MM.1S (cell line): ENCODE results near the gene DBNDD1.

Source experiments
- DNase-seq: peaks from one replicate; pipeline ENCODE4 v3.0.0-alpha.2; 2015
- H2AFZ ChIP-seq: fragments of 300-600 bp; sonication (generic); 2 replicates; pipeline ENCODE4 v1.6.0; 2016; ENCODE audit warnings: antibody characterized with exemption, low read length
- H3F3A ChIP-seq: fragments of 300-600 bp; sonication (generic); 2 replicates; pipeline ENCODE4 v1.6.1; 2016; ENCODE audit warnings: mild to moderate bottlenecking, antibody characterized with exemption, low read length, moderate library complexity, mixed read lengths; ENCODE audit not compliant: insufficient read depth
- H3K27ac ChIP-seq: fragments of 300-600 bp; sonication (generic); 2 replicates; pipeline ENCODE4 v1.5.1; 2016; ENCODE audit warnings: mild to moderate bottlenecking, low read length
- H3K27me3 ChIP-seq: fragments of 300-600 bp; sonication (generic); replicated peaks from 2 replicates; pipeline ENCODE4 v1.6.0; 2016; ENCODE audit warnings: low read length; ENCODE audit not compliant: insufficient read depth
- H3K36me3 ChIP-seq: fragments of 300-600 bp; sonication (generic); replicated peaks from 2 replicates; pipeline ENCODE4 v1.6.1; 2016; ENCODE audit warnings: mild to moderate bottlenecking, low read length, mixed read lengths; ENCODE audit not compliant: insufficient read depth
- H3K4me1 ChIP-seq: fragments of 300-600 bp; sonication (generic); 2 replicates; pipeline ENCODE4 v1.6.1; 2016; ENCODE audit warnings: low read length, mixed read lengths
- H3K4me2 ChIP-seq: fragments of 300-600 bp; sonication (generic); 2 replicates; pipeline ENCODE4 v1.6.0; 2016; ENCODE audit warnings: low read depth, low read length
- H3K4me3 ChIP-seq: fragments of 300-600 bp; sonication (generic); 2 replicates; pipeline ENCODE4 v1.5.1; 2016; ENCODE audit warnings: low read length, mixed read lengths
- H3K79me2 ChIP-seq: fragments of 300-600 bp; sonication (generic); 2 replicates; pipeline ENCODE4 v1.6.1; 2016; ENCODE audit warnings: mixed run types, low read length, mixed read lengths
- H3K9ac ChIP-seq: fragments of 300-600 bp; sonication (generic); 2 replicates; pipeline ENCODE4 v1.6.1; 2016; ENCODE audit warnings: low read length, mixed read lengths
- H3K9me2 ChIP-seq: fragments of 300-600 bp; sonication (generic); replicated peaks from 2 replicates; pipeline ENCODE4 v1.6.1; 2016; ENCODE audit warnings: mild to moderate bottlenecking, low read length, mixed read lengths; ENCODE audit not compliant: insufficient read depth
- H3K9me3 ChIP-seq: fragments of 300-600 bp; sonication (generic); replicated peaks from 2 replicates; pipeline ENCODE4 v1.6.1; 2016; ENCODE audit warnings: mild to moderate bottlenecking, low read length, mixed read lengths; ENCODE audit not compliant: insufficient read depth
- H4K20me1 ChIP-seq: fragments of 300-600 bp; sonication (generic); 2 replicates; pipeline ENCODE4 v1.6.1; 2016; ENCODE audit warnings: mild to moderate bottlenecking, low read length, moderate library complexity, mixed read lengths; ENCODE audit not compliant: insufficient read depth
- EZH2 ChIP-seq: fragments of 300-600 bp; sonication (generic); optimal IDR thresholded peaks from 2 replicates; pipeline ENCODE3; 2017; ENCODE audit warnings: low read depth, mild to moderate bottlenecking, antibody characterized with exemption, low read length, mixed read lengths
- EZH2phosphoT487 ChIP-seq: fragments of 300-600 bp; sonication (generic); IDR thresholded peaks from 2 replicates; pipeline ENCODE4 v1.6.1; 2018; ENCODE audit warnings: antibody characterized with exemption, low read length
- TF ChIP-seq, protein P1 (sequence below): fragments of 300-600 bp; sonication (generic); IDR thresholded peaks from 2 replicates; pipeline ENCODE4 v1.5.1; 2016; ENCODE audit warnings: antibody characterized with exemption, low read length, mixed read lengths

DBNDD1 gene

GRCh38 chr16:90041896-90042473 lies 22.7 kb upstream of the DBNDD1 start:
- H3K9me2 ChIP-seq = no peaks in the 10 kb centered on the region
- no peak overlapping the region for H3K9ac ChIP-seq
- no peak for DNase-seq
- no peaks in the 10 kb centered on the region for H3F3A ChIP-seq
- H2AFZ ChIP-seq = no peak overlapping the region
- H3K9me3 ChIP-seq = no peaks in the 10 kb centered on the region
- no peak overlapping the region for H3K4me3 ChIP-seq
- TF ChIP-seq EZH2 (no peak), EZH2phosphoT487 (no peak)
- TF ChIP-seq, protein P1, sequence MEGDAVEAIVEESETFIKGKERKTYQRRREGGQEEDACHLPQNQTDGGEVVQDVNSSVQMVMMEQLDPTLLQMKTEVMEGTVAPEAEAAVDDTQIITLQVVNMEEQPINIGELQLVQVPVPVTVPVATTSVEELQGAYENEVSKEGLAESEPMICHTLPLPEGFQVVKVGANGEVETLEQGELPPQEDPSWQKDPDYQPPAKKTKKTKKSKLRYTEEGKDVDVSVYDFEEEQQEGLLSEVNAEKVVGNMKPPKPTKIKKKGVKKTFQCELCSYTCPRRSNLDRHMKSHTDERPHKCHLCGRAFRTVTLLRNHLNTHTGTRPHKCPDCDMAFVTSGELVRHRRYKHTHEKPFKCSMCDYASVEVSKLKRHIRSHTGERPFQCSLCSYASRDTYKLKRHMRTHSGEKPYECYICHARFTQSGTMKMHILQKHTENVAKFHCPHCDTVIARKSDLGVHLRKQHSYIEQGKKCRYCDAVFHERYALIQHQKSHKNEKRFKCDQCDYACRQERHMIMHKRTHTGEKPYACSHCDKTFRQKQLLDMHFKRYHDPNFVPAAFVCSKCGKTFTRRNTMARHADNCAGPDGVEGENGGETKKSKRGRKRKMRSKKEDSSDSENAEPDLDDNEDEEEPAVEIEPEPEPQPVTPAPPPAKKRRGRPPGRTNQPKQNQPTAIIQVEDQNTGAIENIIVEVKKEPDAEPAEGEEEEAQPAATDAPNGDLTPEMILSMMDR = no peak
- H3K27ac ChIP-seq = no peak overlapping the region
- no peaks in the 10 kb centered on the region for H3K36me3 ChIP-seq
- H3K4me1 ChIP-seq = no peaks in the 10 kb centered on the region
- H3K79me2 ChIP-seq = no peaks in the 10 kb centered on the region
- no peaks in the 10 kb centered on the region for H3K27me3 ChIP-seq
- no peak overlapping the region for H3K4me2 ChIP-seq
- no peaks in the 10 kb centered on the region for H4K20me1 ChIP-seq

DNA sequence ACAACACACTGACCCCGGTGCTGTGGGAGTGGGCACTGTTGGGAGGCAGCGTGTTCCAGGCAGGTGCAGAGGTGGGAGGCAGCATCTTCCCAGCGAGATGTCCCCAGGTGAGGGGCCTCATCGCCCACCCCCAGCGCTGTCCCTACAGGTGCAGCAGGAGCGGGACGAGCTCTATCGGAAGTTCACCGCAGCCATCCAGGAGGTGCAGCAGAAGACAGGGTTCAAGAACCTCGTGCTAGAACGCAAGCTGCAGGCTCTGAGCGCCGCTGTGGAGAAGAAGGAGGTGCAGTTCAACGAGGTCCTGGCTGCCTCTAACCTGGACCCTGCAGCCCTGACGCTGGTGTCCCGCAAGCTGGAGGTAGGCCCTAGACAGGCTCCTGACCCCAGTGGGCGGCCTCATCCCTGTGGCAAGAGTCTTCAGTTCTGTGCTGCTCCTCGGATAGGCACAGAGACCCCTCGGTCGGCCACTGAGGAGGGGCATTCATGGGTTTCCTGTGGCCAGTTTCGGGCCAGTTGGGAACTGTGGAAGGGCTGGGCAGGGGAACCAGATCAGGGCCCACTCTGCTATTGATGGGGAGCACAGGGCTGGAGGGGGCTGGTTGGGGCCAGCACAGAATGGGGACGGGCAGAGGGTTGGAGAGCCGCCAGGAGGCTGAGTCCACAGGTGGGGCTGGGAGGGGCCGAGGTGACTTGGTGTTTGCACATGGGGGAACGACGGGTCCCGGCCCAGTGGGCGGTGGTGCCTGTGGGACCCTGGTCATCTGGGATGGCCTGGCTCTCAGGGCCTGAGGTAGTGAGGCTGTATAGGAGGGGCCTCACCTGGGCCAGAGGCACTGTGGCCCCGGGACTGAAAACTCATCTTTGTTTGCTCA lies 21.1 kb upstream of the DBNDD1 start:
- Histone ChIP-seq H3K36me3 (no peaks in the 10 kb centered on the region), H3K79me2 (no peaks in the 10 kb centered on the region), H3K9ac (no peak overlapping the region), H3K4me2 (no peak overlapping the region), H3F3A (no peaks in the 10 kb centered on the region), H3K9me3 (no peaks in the 10 kb centered on the region), H3K4me1 (no peaks in the 10 kb centered on the region), H3K9me2 (no peaks in the 10 kb centered on the region), H3K4me3 (no peak overlapping the region), H4K20me1 (no peaks in the 10 kb centered on the region), H3K27ac (no peak overlapping the region), H3K27me3 (no peaks in the 10 kb centered on the region), H2AFZ (no peak overlapping the region)
- no peak for DNase-seq
- TF ChIP-seq, protein P1 = no peak
- TF ChIP-seq EZH2phosphoT487 = no peak
- TF ChIP-seq EZH2 = no peak

- Histone ChIP-seq H3K36me3 (no peaks in the 10 kb centered on the region), H3K4me3 (no peak overlapping the region)
Measured at GRCh38 chr16:90037276-90037675, 18.0 kb upstream of the DBNDD1 start.

More at GRCh38 chr16:90037276-90037675, 18.0 kb upstream of the DBNDD1 start:
- Histone ChIP-seq H3K4me2 (no peak overlapping the region), H4K20me1 (no peaks in the 10 kb centered on the region), H2AFZ (no peak overlapping the region), H3K27me3 (no peaks in the 10 kb centered on the region), H3K9ac (no peak overlapping the region), H3K9me3 (no peaks in the 10 kb centered on the region), H3K9me2 (no peaks in the 10 kb centered on the region), H3K79me2 (no peaks in the 10 kb centered on the region), H3K27ac (no peak overlapping the region), H3F3A (no peaks in the 10 kb centered on the region), H3K4me1 (no peaks in the 10 kb centered on the region)
- no peak for DNase-seq
- TF ChIP-seq EZH2 = no peak
- TF ChIP-seq, protein P1 = no peak
- TF ChIP-seq EZH2phosphoT487 = no peak
